Ureter (tissue), 1 donor: ENCODE results near the gene PDE8A. TPM values are rescaled to one million over a fixed set of nuclear protein-coding genes. Genes with fewer than 3 reads are reported as not detected.
A peak's percentile ranks its signal among the peaks of the same experiment; 100 is the strongest.

Experiments used
- DNase-seq: peaks from one replicate; pipeline ENCODE4 v3.0.0-alpha.2; 2020; ENCODE audit warnings: low spot score
- total RNA-seq: library from RNA; stranded (reverse); gene quantifications from one replicate; pipeline ENCODE4 v1.2.4, GENCODE V29; 2023
- donor health status: DM: yes; HTN: yes; CAD: no.

PDE8A gene
- 67.4 TPM for total RNA-seq

GRCh38 chr15:84981711-84982300 lies at the start of gene PDE8A:
PDE8A (plus strand) TSS chr15:84981856; CDS start chr15:84982163, 307 bp downstream.
- DNase-seq = no peak

GRCh38 chr15:84934942-84935729 lies 46.5 kb upstream of the PDE8A start:
- no peak for DNase-seq

- no peak for DNase-seq
These were observed 44.5 kb upstream of the PDE8A start for GRCh38 chr15:84937144-84937543.

GRCh38 chr15:84938726-84939125 lies 42.9 kb upstream of the PDE8A start:
- no peak for DNase-seq

- no peak for DNase-seq
These were observed 41.3 kb upstream of the PDE8A start for GRCh38 chr15:84940399-84940798.

GRCh38 chr15:84942456-84942855 lies 39.2 kb upstream of the PDE8A start:
- DNase-seq = no peak

GRCh38 chr15:84944311-84944710 lies 37.3 kb upstream of the PDE8A start:
- DNase-seq = no peak

- DNase-seq = no peak
These were observed 36.8 kb upstream of the PDE8A start for GRCh38 chr15:84944861-84945260.

- DNase-seq = no peak
These were observed 34.7 kb upstream of the PDE8A start for GRCh38 chr15:84946772-84947489.

GRCh38 chr15:84947947-84948830 lies 33.5 kb upstream of the PDE8A start:
- no peak for DNase-seq

GRCh38 chr15:84949043-84949442 lies 32.6 kb upstream of the PDE8A start:
- DNase-seq = no peak

GRCh38 chr15:84949845-84950569 lies 31.6 kb upstream of the PDE8A start:
- no peak for DNase-seq

- DNase-seq = no peak
These were observed 31.0 kb upstream of the PDE8A start for GRCh38 chr15:84950570-84951111.

- DNase-seq = no peak
These were observed 29.9 kb upstream of the PDE8A start for GRCh38 chr15:84951736-84952135.

- no peak for DNase-seq
These were observed 28.5 kb upstream of the PDE8A start for GRCh38 chr15:84953136-84953535.

- no peak for DNase-seq
These were observed 27.9 kb upstream of the PDE8A start for GRCh38 chr15:84953726-84954125.

GRCh38 chr15:84955089-84955848 lies 26.4 kb upstream of the PDE8A start:
- peak; percentile 81 for DNase-seq

GRCh38 chr15:84956199-84956598 lies 25.5 kb upstream of the PDE8A start:
- DNase-seq = no peak

- no peak for DNase-seq
These were observed 21.1 kb upstream of the PDE8A start for GRCh38 chr15:84960391-84961113.

- no peak for DNase-seq
These were observed 20.6 kb upstream of the PDE8A start for GRCh38 chr15:84961114-84961452.
